Loucy (cell line): ENCODE data around the gene THEMIS.
"Not testable (repeated sequence)": the region's sequence is repeated elsewhere in the genome, so short reads cannot be mapped to it uniquely, and the experiment has no call there.

Experiments
- H2AFZ ChIP-seq: fragments of 200-600 bp; sonication (generic); 2 replicates; pipeline ENCODE4 v1.6.0; 2016; ENCODE audit warnings: antibody characterized with exemption, mild to moderate bottlenecking, low read length, moderate library complexity
- H3F3A ChIP-seq: fragments of 200-600 bp; 2 replicates; pipeline ENCODE4 v1.6.0; 2016; ENCODE audit warnings: antibody characterized with exemption, low read depth, mild to moderate bottlenecking
- H3K27me3 ChIP-seq: fragments of 200-600 bp; sonication (generic); 2 replicates; pipeline ENCODE4 v1.6.1; 2014; ENCODE audit warnings: low read length, mild to moderate bottlenecking; ENCODE audit not compliant: insufficient read depth, poor library complexity, severe bottlenecking
- H3K36me3 ChIP-seq: fragments of 200-600 bp; sonication (generic); 2 replicates; pipeline ENCODE4 v1.6.1; 2016; ENCODE audit warnings: low read length; ENCODE audit not compliant: insufficient read depth
- H3K4me1 ChIP-seq: fragments of 200-600 bp; sonication (generic); 2 replicates; pipeline ENCODE4 v1.5.1; 2014; ENCODE audit warnings: low read length, mild to moderate bottlenecking; ENCODE audit not compliant: insufficient read depth, poor library complexity, severe bottlenecking
- H3K4me2 ChIP-seq: fragments of 200-600 bp; sonication (generic); 2 replicates; pipeline ENCODE4 v1.6.0; 2014; ENCODE audit warnings: antibody characterized with exemption, low read length, low read depth, mild to moderate bottlenecking; ENCODE audit not compliant: poor library complexity, severe bottlenecking
- H3K4me3 ChIP-seq: fragments of 200-600 bp; sonication (generic); 2 replicates; pipeline ENCODE4 v1.5.1; 2014; ENCODE audit warnings: low read length, mild to moderate bottlenecking, mixed read lengths; ENCODE audit not compliant: poor library complexity, severe bottlenecking
- H3K79me2 ChIP-seq: fragments of 200-600 bp; sonication (generic); 2 replicates; pipeline ENCODE4 v1.6.1; 2014; ENCODE audit warnings: low read length; ENCODE audit not compliant: insufficient read depth
- H3K9ac ChIP-seq: fragments of 200-600 bp; sonication (generic); 2 replicates; pipeline ENCODE4 v1.6.0; 2014; ENCODE audit warnings: mild to moderate bottlenecking, low read depth, low read length, moderate library complexity; ENCODE audit not compliant: poor library complexity, severe bottlenecking
- H3K9me2 ChIP-seq: fragments of 200-600 bp; sonication (generic); replicated peaks from 2 replicates; pipeline ENCODE4 v1.6.1; 2016; ENCODE audit warnings: low read depth, low read length, mixed read lengths
- H3K9me3 ChIP-seq: fragments of 200-600 bp; sonication (generic); 2 replicates; pipeline ENCODE4 v1.6.1; 2014; ENCODE audit warnings: mild to moderate bottlenecking, antibody characterized with exemption, low read length, low read depth; ENCODE audit not compliant: insufficient read depth
- H4K20me1 ChIP-seq: fragments of 200-600 bp; sonication (generic); 2 replicates; pipeline ENCODE4 v1.6.0; 2014; ENCODE audit warnings: antibody characterized with exemption, low read length, mild to moderate bottlenecking; ENCODE audit not compliant: insufficient read depth, poor library complexity, severe bottlenecking
- EZH2phosphoT487 ChIP-seq: fragments of 200-600 bp; IDR thresholded peaks from 2 replicates; pipeline ENCODE4 v1.6.1; 2018; ENCODE audit warnings: antibody characterized with exemption, mild to moderate bottlenecking, moderate library complexity, borderline replicate concordance
- TF ChIP-seq, protein P1 (sequence below): fragments of 200-600 bp; sonication (generic); conservative IDR thresholded peaks from 2 replicates; pipeline ENCODE4 v1.5.1; 2014; ENCODE audit warnings: mild to moderate bottlenecking, antibody characterized with exemption, low read length

THEMIS gene

DNA sequence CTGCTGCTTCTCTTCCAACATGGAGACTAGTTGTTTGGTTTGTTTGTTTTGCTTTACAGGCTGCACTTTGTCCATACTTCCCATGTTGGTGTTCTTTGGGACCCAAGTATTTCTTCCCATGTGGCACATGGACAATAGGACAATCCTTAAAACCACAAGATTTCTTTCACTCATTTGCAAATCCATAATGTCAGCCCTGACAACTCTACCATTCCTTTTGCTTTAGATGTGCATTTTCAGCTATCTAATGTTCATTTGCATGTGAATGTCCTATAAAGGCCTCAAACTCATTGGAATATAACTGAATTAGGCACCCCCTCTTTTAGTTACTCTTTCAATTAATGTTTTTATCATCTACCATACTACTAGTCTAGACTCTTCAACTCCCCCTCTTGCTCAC lies 16.7 kb downstream of the THEMIS start:
- H3K9me3 ChIP-seq: peaks cover 8% of the 10 kb centered on the region; the same call in 1 of the 2 replicates
- H3K9ac ChIP-seq: no peak overlapping the region
- H3K4me2 ChIP-seq: peak overlapping the region; percentile 11
- H3K9me2 ChIP-seq: no peaks in the 10 kb centered on the region
- H3K4me1 ChIP-seq: peaks cover 62% of the 10 kb centered on the region
- no peak for TF ChIP-seq EZH2phosphoT487
- TF ChIP-seq, protein P1, sequence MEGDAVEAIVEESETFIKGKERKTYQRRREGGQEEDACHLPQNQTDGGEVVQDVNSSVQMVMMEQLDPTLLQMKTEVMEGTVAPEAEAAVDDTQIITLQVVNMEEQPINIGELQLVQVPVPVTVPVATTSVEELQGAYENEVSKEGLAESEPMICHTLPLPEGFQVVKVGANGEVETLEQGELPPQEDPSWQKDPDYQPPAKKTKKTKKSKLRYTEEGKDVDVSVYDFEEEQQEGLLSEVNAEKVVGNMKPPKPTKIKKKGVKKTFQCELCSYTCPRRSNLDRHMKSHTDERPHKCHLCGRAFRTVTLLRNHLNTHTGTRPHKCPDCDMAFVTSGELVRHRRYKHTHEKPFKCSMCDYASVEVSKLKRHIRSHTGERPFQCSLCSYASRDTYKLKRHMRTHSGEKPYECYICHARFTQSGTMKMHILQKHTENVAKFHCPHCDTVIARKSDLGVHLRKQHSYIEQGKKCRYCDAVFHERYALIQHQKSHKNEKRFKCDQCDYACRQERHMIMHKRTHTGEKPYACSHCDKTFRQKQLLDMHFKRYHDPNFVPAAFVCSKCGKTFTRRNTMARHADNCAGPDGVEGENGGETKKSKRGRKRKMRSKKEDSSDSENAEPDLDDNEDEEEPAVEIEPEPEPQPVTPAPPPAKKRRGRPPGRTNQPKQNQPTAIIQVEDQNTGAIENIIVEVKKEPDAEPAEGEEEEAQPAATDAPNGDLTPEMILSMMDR: no peak
- no peak overlapping the region for H2AFZ ChIP-seq
- peaks cover 8% of the 10 kb centered on the region for H3F3A ChIP-seq
- peak overlapping the region; percentile 4 for H3K4me3 ChIP-seq
- no peaks in the 10 kb centered on the region for H3K27me3 ChIP-seq
- H3K36me3 ChIP-seq: peaks cover 15% of the 10 kb centered on the region
- H3K79me2 ChIP-seq: peaks cover 85% of the 10 kb centered on the region
- no peaks in the 10 kb centered on the region for H4K20me1 ChIP-seq

DNA sequence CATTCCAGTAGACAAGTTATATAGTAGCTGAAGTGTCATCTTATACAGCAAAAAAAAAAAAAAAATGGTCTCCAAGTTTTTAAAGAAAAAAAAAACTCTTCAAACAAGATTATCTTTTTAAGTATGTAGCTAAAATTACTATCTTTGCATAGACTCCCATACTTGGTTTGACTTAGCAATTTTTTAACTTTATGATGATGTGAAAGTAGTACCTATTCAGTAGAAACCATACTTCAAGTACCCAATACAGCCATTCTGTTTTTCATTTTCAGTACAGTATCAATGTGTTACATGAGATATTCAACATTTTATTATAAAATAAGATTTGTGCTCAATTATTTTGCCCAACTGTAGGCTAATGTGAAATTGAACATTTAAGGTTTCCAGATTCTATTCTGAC lies 18.9 kb downstream of the THEMIS start:
- H3K9ac ChIP-seq: peak overlapping the region; percentile 49
- H3K9me2 ChIP-seq, H4K20me1 ChIP-seq, H2AFZ ChIP-seq, H3F3A ChIP-seq, H3K27me3 ChIP-seq, H3K36me3 ChIP-seq, H3K9me3 ChIP-seq: not testable (repeated sequence)
- peaks cover 72% of the 10 kb centered on the region for H3K4me1 ChIP-seq
- H3K4me3 ChIP-seq: peak overlapping the region; percentile 71
- peaks cover 91% of the 10 kb centered on the region for H3K79me2 ChIP-seq
- H3K4me2 ChIP-seq: peak overlapping the region; percentile 82

- no peaks in the 10 kb centered on the region for H3K9me3 ChIP-seq
- H3K27me3 ChIP-seq: no peaks in the 10 kb centered on the region
- H3K79me2 ChIP-seq: peaks cover 91% of the 10 kb centered on the region
- H4K20me1 ChIP-seq: no peaks in the 10 kb centered on the region
- H3K4me1 ChIP-seq: peaks cover 73% of the 10 kb centered on the region
- H3K9ac ChIP-seq: peak overlapping the region; percentile 69
- TF ChIP-seq, protein P1: no peak
- no peak for TF ChIP-seq EZH2phosphoT487
- H3K4me2 ChIP-seq: peak overlapping the region; percentile 82
- no peaks in the 10 kb centered on the region; the same call in 1 of the 2 replicates for H3K36me3 ChIP-seq
- peak overlapping the region; percentile 71 for H3K4me3 ChIP-seq
- H2AFZ ChIP-seq: no peak overlapping the region
- H3K9me2 ChIP-seq: no peaks in the 10 kb centered on the region
- peaks cover 4% of the 10 kb centered on the region for H3F3A ChIP-seq
Measured at GRCh38 chr6:127880429-127880828, 20.4 kb downstream of the THEMIS start.

DNA sequence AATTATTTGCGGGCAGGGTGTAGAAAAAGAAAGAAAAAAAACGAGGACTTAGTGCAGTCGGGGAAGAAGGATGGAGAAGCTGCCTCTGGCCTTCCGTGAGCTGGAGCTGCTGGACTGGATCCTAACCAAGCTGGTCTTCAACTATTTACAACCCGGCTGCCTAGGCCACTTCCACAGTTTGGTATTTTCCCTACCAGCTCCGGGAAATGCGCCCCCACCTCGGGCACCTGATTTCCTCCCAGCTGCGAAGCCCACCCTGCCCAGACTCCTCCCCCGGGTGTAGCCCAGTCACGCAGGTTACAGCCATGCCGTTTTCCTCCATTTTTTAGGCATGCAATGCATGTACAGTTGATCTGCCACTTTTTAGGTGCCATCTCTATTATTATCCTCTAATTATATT lies 21.2 kb downstream of the THEMIS start:
- H3K4me2 ChIP-seq: peak overlapping the region; percentile 82

More for the DNA sequence above, 21.2 kb downstream of the THEMIS start:
- Histone ChIP-seq H3K36me3 (peaks cover 6% of the 10 kb centered on the region; the same call in 1 of the 2 replicates), H3F3A (peaks cover 4% of the 10 kb centered on the region), H2AFZ (no peak overlapping the region; the same call in 1 of the 2 replicates), H3K79me2 (peaks cover 91% of the 10 kb centered on the region), H3K9me2 (no peaks in the 10 kb centered on the region), H3K4me1 (peaks cover 67% of the 10 kb centered on the region), H3K9me3 (peaks cover 1% of the 10 kb centered on the region; the same call in 1 of the 2 replicates), H3K27me3 (no peaks in the 10 kb centered on the region), H4K20me1 (no peaks in the 10 kb centered on the region), H3K4me3 (peak overlapping the region; percentile 71), H3K9ac (peak overlapping the region; percentile 69)
- TF ChIP-seq, protein P1: no peak
